Measurements from ENCODE around the gene RPL29.

Gene RPL29

GRCh38 chr3:51982838-51983577 is 12.7 kb downstream of the RPL29 start, which contains the start of gene ACY1:
TSS of gene ACY1 (plus strand) at chr3:51983535. CDS start at chr3:51984065, 530 bp downstream.
- DNase-seq (ENCODE audit: low spot score) = peak; percentile 95

- peak; percentile 78 for DNase-seq (ENCODE audit: low spot score)
Observed at GRCh38 chr3:51982352-51982837, 13.3 kb downstream of the RPL29 start.

GRCh38 chr3:51980253-51980652 is 15.4 kb downstream of the RPL29 start:
- no peak for DNase-seq (ENCODE audit: low spot score)

- no peak for DNase-seq (ENCODE audit: low spot score)
Observed at GRCh38 chr3:51978143-51978502, 17.6 kb downstream of the RPL29 start.

GRCh38 chr3:51977446-51978142 is 18.1 kb downstream of the RPL29 start:
- DNase-seq (ENCODE audit: low spot score) = no peak

- DNase-seq (ENCODE audit: low spot score) = peak; percentile 82
Observed at GRCh38 chr3:51975852-51976549, 19.7 kb downstream of the RPL29 start.

GRCh38 chr3:51974963-51975851 is 20.5 kb downstream of the RPL29 start, which contains the start of gene ABHD14A:
TSS of gene ABHD14A (plus strand) at chr3:51975064. CDS start at chr3:51975136, 72 bp downstream.
- peak; percentile 90 for DNase-seq (ENCODE audit: low spot score)

GRCh38 chr3:51974277-51974962 is 21.3 kb downstream of the RPL29 start:
- DNase-seq (ENCODE audit: low spot score) = no peak

GRCh38 chr3:51971350-51971749 is 24.3 kb downstream of the RPL29 start:
- DNase-seq (ENCODE audit: low spot score) = no peak

GRCh38 chr3:51970606-51971300 is 24.9 kb downstream of the RPL29 start:
- no peak for DNase-seq (ENCODE audit: low spot score)

- DNase-seq (ENCODE audit: low spot score) = no peak
Observed at GRCh38 chr3:51969841-51970240, 25.9 kb downstream of the RPL29 start.

GRCh38 chr3:51968883-51969678 is 26.6 kb downstream of the RPL29 start:
- no peak for DNase-seq (ENCODE audit: low spot score)

- DNase-seq (ENCODE audit: low spot score) = peak; percentile 67
Observed at GRCh38 chr3:51968170-51968775, 27.4 kb downstream of the RPL29 start.

GRCh38 chr3:51967384-51968169 is 28.1 kb downstream of the RPL29 start, which contains the start of gene PCBP4:
TSS of gene PCBP4 (minus strand) at chr3:51967454. CDS start at chr3:51961240, 6,214 bp downstream.
- DNase-seq (ENCODE audit: low spot score) = peak; percentile 89

- DNase-seq (ENCODE audit: low spot score) = no peak
Observed at GRCh38 chr3:51966922-51967383, 28.7 kb downstream of the RPL29 start.

- DNase-seq (ENCODE audit: low spot score) = peak; percentile 66
Observed at GRCh38 chr3:51966486-51966885, 29.2 kb downstream of the RPL29 start.

GRCh38 chr3:51966016-51966415 is 29.7 kb downstream of the RPL29 start:
- no peak for DNase-seq (ENCODE audit: low spot score)

GRCh38 chr3:51964521-51964920 is 31.2 kb downstream of the RPL29 start:
- no peak for DNase-seq (ENCODE audit: low spot score)
